Measurements from ENCODE around the gene LMCD1. TPM values are rescaled to one million over a fixed set of nuclear protein-coding genes. Genes with fewer than 3 reads are reported as not detected.

LMCD1 gene
- total and polyA plus RNA-seq, 2 of the 8 experiments (the other 6 are each of a cell fraction or from before 2014, with no cell fraction given): 12.3 to 26.5 TPM

DNA sequence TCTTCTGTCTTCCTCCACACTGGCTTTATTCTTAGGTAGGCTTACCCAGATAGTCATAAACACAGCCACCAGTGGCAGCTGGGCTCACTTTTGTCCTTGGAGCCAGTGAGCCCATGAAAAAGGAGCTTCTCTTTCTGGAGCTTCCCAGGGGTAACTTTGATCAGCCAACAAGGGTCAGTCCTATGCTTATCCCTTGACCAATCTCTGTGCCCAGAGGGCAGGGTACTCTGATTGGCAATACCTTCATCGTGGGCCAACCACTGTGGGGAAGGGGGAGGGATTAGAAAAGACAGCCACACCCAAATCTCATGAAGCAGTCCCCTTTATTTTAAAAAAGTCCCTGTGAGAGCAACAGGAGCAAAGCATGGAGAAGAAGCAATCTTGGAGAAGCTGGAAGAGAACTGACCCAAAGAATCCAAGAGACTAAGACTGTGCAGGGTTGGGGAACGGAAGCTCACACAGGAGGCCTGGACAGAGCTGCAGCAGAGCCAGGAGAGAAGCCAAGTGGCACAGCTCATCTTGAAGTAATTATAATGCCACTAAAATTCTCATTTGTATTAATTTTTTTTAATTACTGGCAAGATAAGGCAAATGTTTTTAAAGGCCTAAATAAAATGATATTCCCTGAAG lies 72.5 kb downstream of the LMCD1 start:
- Histone ChIP-seq H2BK5ac (ENCODE audit: low read depth, low read length) (no peak overlapping the region), H3K4me3 (ENCODE audit: extremely low read depth in 1 of 4, insufficient read depth in 2 of 4, low read depth in 3 of 4, low read length in 4 of 4) (no peak overlapping the region), H3K23me2 (ENCODE audit: low read depth, low read length) (no peaks in the 10 kb centered on the region; the same call in 1 of the 2 replicates), H3K9me3 (ENCODE audit: insufficient read depth in 2 of 2, low read depth in 1 of 2, low read length in 1 of 2) (no peaks in the 10 kb centered on the region), H3K18ac (ENCODE audit: extremely low read depth, low read length) (no peak overlapping the region), H3K56ac (replicated peaks; ENCODE audit: insufficient read length, low read depth, low read length) (no peak overlapping the region), H3K4me1 (replicated peaks in 1 of 4; ENCODE audit: control insufficient read depth in 3 of 4, insufficient read depth in 4 of 4, low read length in 3 of 4) (no peaks in the 10 kb centered on the region), H3K4ac (replicated peaks; ENCODE audit: insufficient read length, low read depth, low read length) (no peak overlapping the region), H3K4me2 (ENCODE audit: insufficient read depth in 1 of 2, low read depth in 2 of 2, low read length in 2 of 2) (no peak overlapping the region), H3K27me3 (replicated peaks in 1 of 4; ENCODE audit: control insufficient read depth in 3 of 4, extremely low read depth in 1 of 4, insufficient read depth in 3 of 4, low read length in 3 of 4) (no peaks in the 10 kb centered on the region), H4K5ac (ENCODE audit: insufficient read length, low read depth, low read length) (no peak overlapping the region), H2AFZ (ENCODE audit: low read length) (no peak overlapping the region), H3K23ac (ENCODE audit: insufficient read length) (no peak overlapping the region), H4K20me1 (replicated peaks in 1 of 2; ENCODE audit: control insufficient read depth in 1 of 2, insufficient read depth in 2 of 2, low read length in 2 of 2) (peaks cover 0 to 2% of the 10 kb centered on the region in 2 experiments), H3K79me2 (ENCODE audit: control insufficient read depth in 1 of 2, insufficient read depth in 2 of 2, low read length in 2 of 2) (no peaks in the 10 kb centered on the region), H3K27ac (ENCODE audit: low read depth, low read length) (no peak overlapping the region), H2BK12ac (ENCODE audit: low read depth, low read length) (no peak overlapping the region), H3K14ac (ENCODE audit: insufficient read length) (no peak overlapping the region), H3K79me1 (ENCODE audit: low read depth, low read length) (no peaks in the 10 kb centered on the region), H4K8ac (ENCODE audit: extremely low read depth, insufficient read depth, low read length) (no peak overlapping the region), H4K91ac (replicated peaks; ENCODE audit: insufficient read length, low read length) (no peak overlapping the region), H2BK15ac (ENCODE audit: low read length) (no peak overlapping the region), H2BK20ac (ENCODE audit: low read length) (no peak overlapping the region), H2BK120ac (replicated peaks; ENCODE audit: low read depth, low read length) (no peak overlapping the region), H3K9ac (replicated peaks in 1 of 4; ENCODE audit: extremely low read depth in 1 of 4, low read depth in 3 of 4, low read length in 3 of 4) (no peak overlapping the region), H2AK5ac (ENCODE audit: low read depth, low read length) (no peak overlapping the region), H3K36me3 (ENCODE audit: control insufficient read depth in 2 of 4, insufficient read depth in 4 of 4, low read length in 3 of 4) (peaks cover 0 to 9% (median 1%) of the 10 kb centered on the region in 4 experiments; a peak in 1 of 8 replicates)
- FAIRE-seq: no peak
- WGBS, 2 experiments (ENCODE audit: extremely low coverage in 1 of 2, insufficient coverage in 1 of 2, insufficient read length in 1 of 2, insufficient replicate concordance in 2 of 2, low coverage in 1 of 2, low lambda C conversion rate in 2 of 2, missing lambda C conversion rate in 1 of 2): 90% methylated on average over 2 of the region's 2 CpGs; no CpG with 5 or more reads in 1 of the 2 experiments
- TF ChIP-seq RBBP5 (IDR thresholded peaks at IDR 0.05; ENCODE audit: borderline replicate concordance, low read depth, low read length): no peak
- TF ChIP-seq SP1 (IDR thresholded peaks at IDR 0.05; ENCODE audit: low read depth, low read length): no peak
- no peak for TF ChIP-seq SIRT6 (IDR thresholded peaks at IDR 0.05; ENCODE audit: low read length)
- TF ChIP-seq NANOG (IDR thresholded peaks at IDR 0.05; ENCODE audit: insufficient read depth, low read depth, low read length, poor library complexity, severe bottlenecking): no peak
- no peak for DNase-seq (ENCODE audit: low read depth in 1 of 2, low spot score in 2 of 2)
- CTCF ChIA-PET (ENCODE audit: partially characterized antibody): interaction anchor here (0.7 to 0.9 kb wide), 3 partner anchors 11 to 51 kb away, joined by 3 to 5 read pairs (median 3); no protein-coding TSS in a partner anchor
- POLR2A ChIA-PET (ENCODE audit: partially characterized antibody): no interaction called here

Data from H1 (cell line).